DOHH2 (cell line): ENCODE results near the gene AK9.
A peak's percentile ranks its signal among the peaks of the same experiment; 100 is the strongest.

Experiments used
- EZH2phosphoT487 ChIP-seq: fragments of 200-600 bp; sonication (generic); IDR thresholded peaks from 2 replicates; pipeline ENCODE4 v1.6.1; 2017; ENCODE audit warnings: borderline replicate concordance, mild to moderate bottlenecking, antibody characterized with exemption, low read length, moderate library complexity, mixed read lengths
- TF ChIP-seq, protein P1 (sequence below): fragments of 200-600 bp; sonication (generic); IDR thresholded peaks from one replicate; pipeline ENCODE4 v1.5.1; 2014; ENCODE audit warnings: antibody characterized with exemption, mild to moderate bottlenecking, low read depth, low read length; ENCODE audit not compliant: poor library complexity, severe bottlenecking

DNA sequence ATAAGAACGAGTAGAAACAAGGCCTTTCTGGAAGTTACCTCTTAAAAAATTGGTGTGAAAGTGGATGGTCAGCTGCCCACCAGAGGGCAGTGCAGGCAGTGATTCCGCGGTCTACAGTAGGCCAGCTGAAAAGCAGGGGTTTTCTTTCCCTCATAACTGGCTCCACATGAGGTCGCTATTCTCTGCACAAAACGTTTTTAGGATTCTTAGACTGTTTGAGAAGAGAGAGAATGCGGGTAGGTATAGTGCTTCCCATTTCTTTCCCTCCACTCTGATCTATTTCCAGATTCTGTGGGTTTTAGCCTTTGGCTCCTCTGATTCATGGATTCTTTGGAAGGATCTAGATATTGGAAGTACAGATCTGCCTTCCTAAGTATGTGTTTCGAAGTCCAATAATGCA, 14.3 kb upstream of the AK9 start:
- TF ChIP-seq, protein P1, sequence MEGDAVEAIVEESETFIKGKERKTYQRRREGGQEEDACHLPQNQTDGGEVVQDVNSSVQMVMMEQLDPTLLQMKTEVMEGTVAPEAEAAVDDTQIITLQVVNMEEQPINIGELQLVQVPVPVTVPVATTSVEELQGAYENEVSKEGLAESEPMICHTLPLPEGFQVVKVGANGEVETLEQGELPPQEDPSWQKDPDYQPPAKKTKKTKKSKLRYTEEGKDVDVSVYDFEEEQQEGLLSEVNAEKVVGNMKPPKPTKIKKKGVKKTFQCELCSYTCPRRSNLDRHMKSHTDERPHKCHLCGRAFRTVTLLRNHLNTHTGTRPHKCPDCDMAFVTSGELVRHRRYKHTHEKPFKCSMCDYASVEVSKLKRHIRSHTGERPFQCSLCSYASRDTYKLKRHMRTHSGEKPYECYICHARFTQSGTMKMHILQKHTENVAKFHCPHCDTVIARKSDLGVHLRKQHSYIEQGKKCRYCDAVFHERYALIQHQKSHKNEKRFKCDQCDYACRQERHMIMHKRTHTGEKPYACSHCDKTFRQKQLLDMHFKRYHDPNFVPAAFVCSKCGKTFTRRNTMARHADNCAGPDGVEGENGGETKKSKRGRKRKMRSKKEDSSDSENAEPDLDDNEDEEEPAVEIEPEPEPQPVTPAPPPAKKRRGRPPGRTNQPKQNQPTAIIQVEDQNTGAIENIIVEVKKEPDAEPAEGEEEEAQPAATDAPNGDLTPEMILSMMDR: peak; percentile 98
- no peak for TF ChIP-seq EZH2phosphoT487
